BJ (cell line): ENCODE data around the gene ENPEP. TPM values are rescaled to one million over a fixed set of nuclear protein-coding genes. Genes with fewer than 3 reads are reported as not detected.
A peak's percentile ranks its signal among the peaks of the same experiment; 100 is the strongest.

Source experiments
- CTCF ChIA-PET: fragments of 350-600 bp; formaldehyde crosslinking; extraction: SDS; loops from one replicate; lab custom pipeline; 2021; ENCODE audit warnings: antibody characterized with exemption, inconsistent platforms; lab: Yijun Ruan, JAX
- POLR2A ChIA-PET: fragments of 300-600 bp; sonication (Branson Sonifier 250); formaldehyde crosslinking; extraction: SDS; loops from one replicate; lab custom pipeline; 2021; ENCODE audit warnings: antibody characterized with exemption; lab: Charles Lee
- DNase-seq: peaks from one replicate; pipeline ENCODE4 v3.0.0-alpha.2; 2011; ENCODE audit warnings: low read depth
- H3K27me3 ChIP-seq: 2 replicates; pipeline ENCODE4 v1.6.0; 2011; ENCODE audit warnings: low read length; ENCODE audit not compliant: control insufficient read depth, insufficient read depth
- H3K36me3 ChIP-seq: 2 replicates; pipeline ENCODE4 v1.5.1; 2011; ENCODE audit warnings: low read length; ENCODE audit not compliant: control insufficient read depth, insufficient read depth
- H3K4me3 ChIP-seq: 2 replicates; pipeline ENCODE4 v1.5.1; 2011; ENCODE audit warnings: low read depth, mild to moderate bottlenecking, control low read depth, low read length
- polyA plus RNA-seq: library from polyadenylated mRNA; depleted of rRNA; stranded (reverse); fragments of >200 nt; gene quantifications from 2 replicates; pipeline ENCODE4 v1.2.3, GENCODE V29; 2011
- TF ChIP-seq, protein P1 (sequence below): IDR thresholded peaks from 2 replicates; pipeline ENCODE4 v1.5.1; 2011; ENCODE audit warnings: low read depth, mild to moderate bottlenecking, control low read depth, inconsistent platforms, low read length, moderate library complexity; ENCODE audit not compliant: insufficient read depth

Gene ENPEP
- polyA plus RNA-seq, 1 experiment: 0.40 TPM

DNA sequence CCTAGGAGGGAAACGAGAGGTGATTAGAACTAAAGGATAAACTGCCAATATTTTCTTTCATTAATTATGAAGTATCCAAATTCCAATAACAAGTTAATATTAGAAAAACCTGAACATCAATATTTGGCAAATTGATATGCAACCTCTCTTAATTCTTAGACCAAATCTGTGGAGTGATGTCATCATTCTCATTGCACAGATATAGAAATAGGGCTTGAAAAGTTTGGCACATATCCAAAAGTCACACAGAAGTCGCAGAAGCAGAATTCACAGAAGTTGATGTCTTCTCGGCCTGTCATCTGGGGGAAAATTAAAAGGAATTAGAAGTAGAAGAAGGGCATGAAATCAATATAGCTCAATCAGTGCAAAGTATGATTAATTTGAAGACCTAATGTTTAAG lies 36.9 kb downstream of the ENPEP start:
- H3K36me3 ChIP-seq: no peaks in the 10 kb centered on the region
- ChIA-PET POLR2A (no interaction called here), CTCF (interaction anchor here (0.8 to 13.5 kb wide), 9 partner anchors 9 to 531 kb away, joined by 3 to 189 read pairs (median 6); no protein-coding TSS in a partner anchor)

DNA sequence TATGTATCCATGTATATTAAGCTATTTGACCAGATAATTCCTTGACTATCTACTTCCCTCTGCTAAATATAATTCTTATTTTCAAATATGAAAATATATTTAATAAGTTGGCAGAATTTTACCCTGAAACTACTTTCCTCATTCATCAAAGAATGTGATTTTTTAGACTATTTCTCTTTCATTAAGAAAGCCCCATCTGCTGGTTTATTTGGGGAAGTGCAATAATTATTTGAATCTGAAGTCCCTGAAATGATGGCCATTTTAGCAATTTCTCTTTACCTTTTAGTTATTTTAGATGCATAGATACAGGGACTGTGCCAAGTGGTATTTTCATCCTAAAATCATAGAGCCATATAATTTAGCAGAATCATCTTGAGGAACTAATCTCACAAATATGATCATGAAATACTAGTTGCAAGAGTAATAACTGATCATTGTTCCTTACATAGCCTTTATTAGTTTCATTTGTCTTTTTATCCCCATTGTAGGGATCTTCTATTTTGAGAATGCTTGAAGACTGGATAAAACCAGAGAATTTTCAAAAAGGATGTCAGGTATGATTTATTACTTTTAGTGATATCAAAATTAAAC lies 39.0 kb downstream of the ENPEP start:
- TF ChIP-seq, protein P1, sequence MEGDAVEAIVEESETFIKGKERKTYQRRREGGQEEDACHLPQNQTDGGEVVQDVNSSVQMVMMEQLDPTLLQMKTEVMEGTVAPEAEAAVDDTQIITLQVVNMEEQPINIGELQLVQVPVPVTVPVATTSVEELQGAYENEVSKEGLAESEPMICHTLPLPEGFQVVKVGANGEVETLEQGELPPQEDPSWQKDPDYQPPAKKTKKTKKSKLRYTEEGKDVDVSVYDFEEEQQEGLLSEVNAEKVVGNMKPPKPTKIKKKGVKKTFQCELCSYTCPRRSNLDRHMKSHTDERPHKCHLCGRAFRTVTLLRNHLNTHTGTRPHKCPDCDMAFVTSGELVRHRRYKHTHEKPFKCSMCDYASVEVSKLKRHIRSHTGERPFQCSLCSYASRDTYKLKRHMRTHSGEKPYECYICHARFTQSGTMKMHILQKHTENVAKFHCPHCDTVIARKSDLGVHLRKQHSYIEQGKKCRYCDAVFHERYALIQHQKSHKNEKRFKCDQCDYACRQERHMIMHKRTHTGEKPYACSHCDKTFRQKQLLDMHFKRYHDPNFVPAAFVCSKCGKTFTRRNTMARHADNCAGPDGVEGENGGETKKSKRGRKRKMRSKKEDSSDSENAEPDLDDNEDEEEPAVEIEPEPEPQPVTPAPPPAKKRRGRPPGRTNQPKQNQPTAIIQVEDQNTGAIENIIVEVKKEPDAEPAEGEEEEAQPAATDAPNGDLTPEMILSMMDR: peak; percentile 58
- DNase-seq: no peak
- ChIA-PET POLR2A (no interaction called here), CTCF (interaction anchor here (1.2 to 13.5 kb wide), 9 partner anchors 11 to 518 kb away, joined by 4 to 189 read pairs (median 5); no protein-coding TSS in a partner anchor)
- Histone ChIP-seq H3K4me3 (no peak overlapping the region), H3K36me3 (no peaks in the 10 kb centered on the region), H3K27me3 (no peaks in the 10 kb centered on the region; the same call in 1 of the 2 replicates)

More for the DNA sequence above, 36.9 kb downstream of the ENPEP start:
- no peak overlapping the region for H3K4me3 ChIP-seq
- DNase-seq: no peak
- TF ChIP-seq, protein P1: no peak
- no peaks in the 10 kb centered on the region; the same call in 1 of the 2 replicates for H3K27me3 ChIP-seq

DNA sequence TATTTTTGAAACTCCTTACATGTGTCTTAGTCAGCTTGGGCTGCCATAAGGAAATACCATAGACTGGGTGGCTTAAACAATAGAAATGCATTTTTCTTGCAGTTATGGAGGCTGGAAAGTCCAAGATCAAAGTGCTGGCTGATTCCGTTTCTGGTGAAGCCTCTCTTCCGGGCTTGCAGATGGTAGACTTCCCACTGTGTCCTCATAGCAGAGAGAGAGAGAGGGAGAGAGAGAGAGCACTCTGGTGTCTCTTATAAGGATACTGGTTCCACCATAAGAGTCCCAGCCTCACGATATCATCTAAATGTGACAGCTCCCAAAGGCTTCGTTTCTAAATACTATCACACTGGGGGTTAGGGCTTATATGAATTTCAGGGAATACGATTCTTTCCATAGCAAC lies 39.7 kb downstream of the ENPEP start:
- no peaks in the 10 kb centered on the region for H3K36me3 ChIP-seq
- H3K27me3 ChIP-seq: no peaks in the 10 kb centered on the region; the same call in 1 of the 2 replicates
- TF ChIP-seq, protein P1: no peak
- ChIA-PET POLR2A (no interaction called here), CTCF (interaction anchor here (0.7 to 13.5 kb wide), 16 partner anchors 10 to 533 kb away, joined by 3 to 189 read pairs (median 5); no protein-coding TSS in a partner anchor)
- H3K4me3 ChIP-seq: no peak overlapping the region
- DNase-seq: no peak

DNA sequence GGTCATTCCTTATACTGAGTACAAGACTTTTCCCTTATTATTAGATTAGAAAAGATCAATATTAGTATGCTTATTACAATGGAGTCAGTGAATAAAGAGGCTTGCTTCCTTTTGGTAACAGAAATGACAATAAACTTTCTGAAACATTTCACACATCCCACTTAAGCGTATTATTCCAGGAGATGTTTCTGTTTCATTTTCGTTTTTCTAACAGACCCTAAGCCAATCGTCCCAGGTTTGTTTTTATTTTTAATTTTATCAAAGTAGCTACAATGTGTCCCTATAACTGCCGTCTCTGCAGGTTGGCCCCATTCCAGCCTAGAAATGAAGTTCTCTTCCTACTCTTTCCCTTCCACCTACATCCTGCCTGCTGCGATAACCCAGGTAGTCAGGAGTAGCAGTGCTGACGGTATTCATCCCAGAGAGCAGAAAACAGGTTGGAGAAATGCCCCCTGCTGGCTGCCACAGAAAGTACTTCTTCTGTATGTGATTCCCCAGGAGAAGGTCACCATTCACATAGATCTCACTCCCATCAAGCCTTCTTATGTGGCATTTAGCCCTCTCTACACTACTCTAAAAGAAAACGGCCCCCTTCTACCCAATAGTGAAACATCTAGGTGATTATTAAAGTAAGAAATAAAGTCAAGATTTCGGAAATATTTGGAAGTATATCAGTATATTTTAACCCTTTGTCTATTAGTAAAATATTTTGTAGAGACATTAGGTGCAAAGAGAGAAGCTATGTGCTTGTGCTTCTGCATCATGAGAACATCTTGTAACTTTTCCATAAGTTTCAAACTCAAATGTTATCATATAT lies 40.4 kb downstream of the ENPEP start:
- H3K27me3 ChIP-seq: no peaks in the 10 kb centered on the region; the same call in 1 of the 2 replicates
- POLR2A ChIA-PET: no interaction called here

More for the DNA sequence above, 40.4 kb downstream of the ENPEP start:
- CTCF ChIA-PET: interaction anchor here (0.7 to 13.5 kb wide), 24 partner anchors 8 to 533 kb away, joined by 3 to 189 read pairs (median 4); no protein-coding TSS in a partner anchor
- TF ChIP-seq, protein P1: peak; percentile 87
- Histone ChIP-seq H3K36me3 (no peaks in the 10 kb centered on the region), H3K4me3 (no peak overlapping the region)
- no peak for DNase-seq
